Activated CD4-positive, alpha-beta memory T cell treated with anti-CD3 and anti-CD28 coated beads, Interleukin-2, amount 10 ng/mL, durations not matched to agents 7 days and 5 days (primary cell): Measurements from ENCODE around the gene USP54. TPM values are rescaled to one million over a fixed set of nuclear protein-coding genes. Genes with fewer than 3 reads are reported as not detected.
"Not testable (repeated sequence)": the region's sequence is repeated elsewhere in the genome, so short reads cannot be mapped to it uniquely, and the experiment has no call there.

ENCODE experiments used
- CTCF ChIA-PET: fragments of 350-600 bp; sonication (Branson Sonifier 250); formaldehyde crosslinking; loops from one replicate; lab custom pipeline; 2021; ENCODE audit warnings: antibody characterized with exemption, inconsistent platforms; lab: Charles Lee
- POLR2A ChIA-PET: fragments of 350-600 bp; sonication (Branson Sonifier 250); formaldehyde crosslinking; loops from one replicate; lab custom pipeline; 2021; ENCODE audit warnings: antibody characterized with exemption; lab: Charles Lee
- DNase-seq: peaks from one replicate; pipeline ENCODE4 v3.0.0-alpha.2; 2020
- H3K27ac Mint-ChIP-seq: one replicate; pipeline ENCODE4 v1.8.0; 2021; ENCODE audit warnings: mild to moderate bottlenecking, mixed read lengths
- H3K27me3 Mint-ChIP-seq: one replicate; pipeline ENCODE4 v1.8.0; 2021; ENCODE audit warnings: mixed read lengths
- H3K36me3 Mint-ChIP-seq: one replicate; pipeline ENCODE4 v1.8.0; 2021; ENCODE audit warnings: low read depth, mixed read lengths
- H3K4me1 Mint-ChIP-seq: one replicate; pipeline ENCODE4 v1.8.0; 2021; ENCODE audit warnings: mixed read lengths
- H3K4me3 Mint-ChIP-seq: one replicate; pipeline ENCODE4 v1.8.0; 2021; ENCODE audit warnings: mild to moderate bottlenecking, mixed read lengths
- H3K9me3 Mint-ChIP-seq: one replicate; pipeline ENCODE4 v1.8.0; 2021; ENCODE audit warnings: mixed read lengths
- total RNA-seq, 2 experiments: library from RNA; stranded (reverse); gene quantifications; one replicate each; pipeline ENCODE4 v1.2.3, GENCODE V29; 2021

Gene USP54
- total RNA-seq, 2 experiments from 2014 or later: 3.0 to 3.4 TPM

- H3K4me1 Mint-ChIP-seq: peaks cover 12% of the 10 kb centered on the region
- H3K27ac Mint-ChIP-seq, DNase-seq, H3K27me3 Mint-ChIP-seq, POLR2A ChIA-PET, H3K4me3 Mint-ChIP-seq, H3K9me3 Mint-ChIP-seq, H3K36me3 Mint-ChIP-seq: not testable (repeated sequence)
- CTCF ChIA-PET: interaction anchor here (1.7 kb wide), 1 partner anchor 84 kb away, joined by 3 read pairs; no protein-coding TSS in a partner anchor
Observed at GRCh38 chr10:73620974-73621373, 29.8 kb upstream of the USP54 start.

- H3K27me3 Mint-ChIP-seq, H3K4me3 Mint-ChIP-seq, CTCF ChIA-PET, H3K4me1 Mint-ChIP-seq, H3K36me3 Mint-ChIP-seq, H3K27ac Mint-ChIP-seq, DNase-seq, H3K9me3 Mint-ChIP-seq, POLR2A ChIA-PET: not testable (repeated sequence)
Observed at GRCh38 chr10:73617143-73617542, 26.0 kb upstream of the USP54 start.

GRCh38 chr10:73614720-73615119, 23.6 kb upstream of the USP54 start:
- POLR2A ChIA-PET: no interaction called here
- Mint-ChIP-seq H3K4me1 (no peaks in the 10 kb centered on the region), H3K27ac (no peak overlapping the region), H3K36me3 (no peaks in the 10 kb centered on the region), H3K4me3 (no peak overlapping the region), H3K9me3 (no peaks in the 10 kb centered on the region), H3K27me3 (no peaks in the 10 kb centered on the region)
- CTCF ChIA-PET: interaction anchor here (0.9 to 1.7 kb wide), 2 partner anchors 33 to 78 kb away, joined by 4 read pairs; no protein-coding TSS in a partner anchor
- no peak for DNase-seq

GRCh38 chr10:73609116-73609515, 18.0 kb upstream of the USP54 start:
- POLR2A ChIA-PET: no interaction called here
- no peaks in the 10 kb centered on the region for H3K36me3 Mint-ChIP-seq
- DNase-seq: no peak
- H3K9me3 Mint-ChIP-seq: no peaks in the 10 kb centered on the region
- no peaks in the 10 kb centered on the region for H3K4me1 Mint-ChIP-seq
- CTCF ChIA-PET: interaction anchor here (1.1 kb wide), 1 partner anchor 79 kb away, joined by 3 read pairs; no protein-coding TSS in a partner anchor
- H3K27ac Mint-ChIP-seq: no peak overlapping the region
- H3K27me3 Mint-ChIP-seq: no peaks in the 10 kb centered on the region
- no peak overlapping the region for H3K4me3 Mint-ChIP-seq

- H3K9me3 Mint-ChIP-seq: no peaks in the 10 kb centered on the region
- H3K36me3 Mint-ChIP-seq: no peaks in the 10 kb centered on the region
Observed at GRCh38 chr10:73601486-73601921, 10.4 kb upstream of the USP54 start.

GRCh38 chr10:73597346-73597745, 6.2 kb upstream of the USP54 start:
- CTCF ChIA-PET: interaction anchor here (0.5 to 1.4 kb wide), 3 partner anchors 9 to 46 kb away, joined by 3 to 4 read pairs (median 4); no protein-coding TSS in a partner anchor
- H3K4me3 Mint-ChIP-seq: no peak overlapping the region
- no peaks in the 10 kb centered on the region for H3K27me3 Mint-ChIP-seq
- H3K9me3 Mint-ChIP-seq: no peaks in the 10 kb centered on the region
- no peak for DNase-seq
- H3K4me1 Mint-ChIP-seq: peaks cover 5% of the 10 kb centered on the region
- POLR2A ChIA-PET: no interaction called here
- H3K27ac Mint-ChIP-seq: no peak overlapping the region
- H3K36me3 Mint-ChIP-seq: no peaks in the 10 kb centered on the region

More at GRCh38 chr10:73601486-73601921, 10.4 kb upstream of the USP54 start:
- no peaks in the 10 kb centered on the region for H3K27me3 Mint-ChIP-seq
- ChIA-PET POLR2A (interaction anchor here (1.2 kb wide), 1 partner anchor 18 kb away, joined by 4 read pairs; no protein-coding TSS in a partner anchor), CTCF (interaction anchor here (0.6 to 1.1 kb wide), 5 partner anchors 20 to 42 kb away, joined by 3 to 5 read pairs (median 4); no protein-coding TSS in a partner anchor)
- no peak overlapping the region for H3K27ac Mint-ChIP-seq
- no peak overlapping the region for H3K4me3 Mint-ChIP-seq
- DNase-seq: no peak
- no peaks in the 10 kb centered on the region for H3K4me1 Mint-ChIP-seq

- Mint-ChIP-seq H3K27me3 (no peaks in the 10 kb centered on the region), H3K36me3 (no peaks in the 10 kb centered on the region), H3K4me1 (peaks cover 23% of the 10 kb centered on the region), H3K4me3 (no peak overlapping the region), H3K9me3 (no peaks in the 10 kb centered on the region), H3K27ac (no peak overlapping the region)
- no peak for DNase-seq
- ChIA-PET POLR2A (no interaction called here), CTCF (no interaction called here)
Observed at GRCh38 chr10:73593812-73594211, 2.7 kb upstream of the USP54 start.

- DNase-seq: no peak
- Mint-ChIP-seq H3K9me3 (no peaks in the 10 kb centered on the region), H3K27me3 (no peaks in the 10 kb centered on the region), H3K27ac (no peak overlapping the region), H3K36me3 (no peaks in the 10 kb centered on the region), H3K4me3 (no peak overlapping the region), H3K4me1 (peaks cover 23% of the 10 kb centered on the region)
- CTCF ChIA-PET: no interaction called here
- POLR2A ChIA-PET: no interaction called here
Observed at GRCh38 chr10:73593110-73593509, 2.0 kb upstream of the USP54 start.

- Mint-ChIP-seq H3K27ac (peak overlapping the region; percentile 47), H3K4me3 (no peak overlapping the region), H3K4me1 (peaks cover 23% of the 10 kb centered on the region), H3K27me3 (no peaks in the 10 kb centered on the region), H3K36me3 (no peaks in the 10 kb centered on the region), H3K9me3 (no peaks in the 10 kb centered on the region)
- ChIA-PET POLR2A (interaction anchor here (1.5 kb wide), 1 partner anchor 179 kb away, joined by 7 read pairs; the partner anchor contains the start of gene ANXA7), CTCF (interaction anchor here (0.7 to 1.1 kb wide), 5 partner anchors 15 to 328 kb away, joined by 3 to 5 read pairs (median 3); no protein-coding TSS in a partner anchor)
- peak; percentile 19 for DNase-seq
Observed at GRCh38 chr10:73591935-73592699, 975 bp upstream of the USP54 start.

- ChIA-PET CTCF (no interaction called here), POLR2A (no interaction called here)
Observed at GRCh38 chr10:73589563-73590126, 1.5 kb downstream of the USP54 start.

GRCh38 chr10:73588656-73589055, 2.5 kb downstream of the USP54 start:
- Mint-ChIP-seq H3K4me1 (peaks cover 25% of the 10 kb centered on the region), H3K4me3 (no peak overlapping the region), H3K27ac (no peak overlapping the region), H3K36me3 (peaks cover 2% of the 10 kb centered on the region), H3K9me3 (no peaks in the 10 kb centered on the region), H3K27me3 (no peaks in the 10 kb centered on the region)
- ChIA-PET POLR2A (no interaction called here), CTCF (no interaction called here)
- DNase-seq: no peak

More at GRCh38 chr10:73589563-73590126, 1.5 kb downstream of the USP54 start:
- DNase-seq: no peak
- Mint-ChIP-seq H3K36me3 (peaks cover 2% of the 10 kb centered on the region), H3K27me3 (no peaks in the 10 kb centered on the region), H3K27ac (no peak overlapping the region), H3K4me3 (no peak overlapping the region), H3K4me1 (peaks cover 25% of the 10 kb centered on the region), H3K9me3 (no peaks in the 10 kb centered on the region)

- CTCF ChIA-PET: no interaction called here
- Mint-ChIP-seq H3K9me3 (no peaks in the 10 kb centered on the region), H3K36me3 (peaks cover 2% of the 10 kb centered on the region), H3K27me3 (no peaks in the 10 kb centered on the region), H3K4me1 (peaks cover 13% of the 10 kb centered on the region), H3K27ac (no peak overlapping the region), H3K4me3 (no peak overlapping the region)
- no peak for DNase-seq
- POLR2A ChIA-PET: no interaction called here
Observed at GRCh38 chr10:73586583-73586984, 4.6 kb downstream of the USP54 start.

GRCh38 chr10:73585327-73585726, 5.8 kb downstream of the USP54 start:
- Mint-ChIP-seq H3K4me1 (peaks cover 4% of the 10 kb centered on the region), H3K36me3 (peaks cover 2% of the 10 kb centered on the region), H3K27ac (no peak overlapping the region), H3K4me3 (no peak overlapping the region), H3K27me3 (no peaks in the 10 kb centered on the region), H3K9me3 (no peaks in the 10 kb centered on the region)
- CTCF ChIA-PET: no interaction called here
- no peak for DNase-seq
- POLR2A ChIA-PET: no interaction called here
